ENCODE measurements around the gene HBS1L.

- TF ChIP-seq GATA2 (IDR thresholded peaks at IDR 0.05; ENCODE audit: low read depth, low read length) (no peak), GATA3 (IDR thresholded peaks at IDR 0.05; ENCODE audit: low read depth, low read length) (no peak)
These were observed 51.5 kb downstream of the HBS1L start for GRCh38 chr6:135002974-135003703.
